ENCODE measurements around the gene KATNAL1.
A peak's percentile ranks its signal among the peaks of the same experiment; 100 is the strongest.

The KATNAL1 gene

DNA sequence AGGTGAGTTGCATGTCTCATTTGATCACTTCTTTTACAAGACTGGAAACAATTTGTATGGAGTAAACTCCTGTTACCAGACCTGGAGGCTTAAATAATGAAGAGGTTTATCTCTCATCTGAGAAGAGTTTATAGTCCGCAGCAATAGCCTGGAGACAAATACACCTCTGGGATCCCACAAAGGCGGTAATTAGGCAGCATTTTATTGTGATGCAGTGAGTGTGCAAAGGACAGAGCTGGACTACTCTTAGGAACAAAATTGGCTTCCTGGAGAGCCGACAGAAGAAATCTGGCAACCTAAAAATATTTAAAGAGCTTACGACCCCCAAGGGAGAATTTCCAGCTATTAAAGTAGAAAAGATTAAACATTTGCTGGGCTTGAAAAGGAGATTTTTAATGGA is 11.8 kb upstream of the KATNAL1 start:
- TF ChIP-seq ZNF274 (IDR thresholded peaks at IDR 0.05; ENCODE audit: low read depth, low read length), result no peak
- H3K4me3 ChIP-seq (ENCODE audit: low read length), result no peak overlapping the region

DNA sequence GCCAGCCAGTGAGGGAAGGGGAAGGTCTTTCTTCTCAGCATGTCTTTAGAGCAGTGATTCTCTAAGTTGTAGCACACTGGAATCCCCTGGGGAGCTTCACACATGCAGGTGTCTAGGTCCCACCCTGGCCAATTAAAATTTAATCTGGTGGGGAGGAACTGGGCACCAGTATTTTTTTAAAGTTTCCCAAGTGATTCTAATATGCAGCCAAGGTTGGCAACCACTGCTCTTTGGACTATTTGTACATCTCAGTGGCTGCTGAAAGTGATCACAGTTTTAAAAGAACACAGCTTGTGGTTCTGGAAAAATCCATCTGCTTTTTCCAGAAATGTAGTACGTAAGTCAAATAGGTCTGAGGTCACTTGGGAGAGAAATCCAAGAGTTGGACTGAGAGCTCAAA is 10.7 kb upstream of the KATNAL1 start:
- H3K4me3 ChIP-seq (ENCODE audit: low read length), result no peak overlapping the region
- no peak for TF ChIP-seq ZNF274 (IDR thresholded peaks at IDR 0.05; ENCODE audit: low read depth, low read length)

DNA sequence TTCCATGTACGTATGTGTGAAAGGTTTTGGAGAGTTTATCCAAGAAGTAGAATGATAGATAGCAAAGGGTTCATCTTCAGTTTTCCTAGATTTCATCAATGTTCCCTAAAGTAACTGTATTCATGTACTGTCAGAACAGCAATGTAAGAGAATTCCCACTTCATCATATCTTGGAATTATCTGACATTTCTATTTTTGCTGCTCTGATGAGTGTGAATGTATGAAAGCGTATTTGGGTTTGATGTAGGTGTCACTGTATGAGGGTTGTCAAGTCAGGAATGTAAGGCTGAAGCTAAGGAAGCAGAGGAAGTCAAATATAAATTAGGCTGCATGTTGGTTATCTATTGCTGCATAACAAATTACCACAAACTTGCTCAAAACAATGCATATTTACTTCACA is 7.2 kb upstream of the KATNAL1 start:
- no peak for TF ChIP-seq ZNF274 (IDR thresholded peaks at IDR 0.05; ENCODE audit: low read depth, low read length)
- no peak overlapping the region for H3K4me3 ChIP-seq (ENCODE audit: low read length)

DNA sequence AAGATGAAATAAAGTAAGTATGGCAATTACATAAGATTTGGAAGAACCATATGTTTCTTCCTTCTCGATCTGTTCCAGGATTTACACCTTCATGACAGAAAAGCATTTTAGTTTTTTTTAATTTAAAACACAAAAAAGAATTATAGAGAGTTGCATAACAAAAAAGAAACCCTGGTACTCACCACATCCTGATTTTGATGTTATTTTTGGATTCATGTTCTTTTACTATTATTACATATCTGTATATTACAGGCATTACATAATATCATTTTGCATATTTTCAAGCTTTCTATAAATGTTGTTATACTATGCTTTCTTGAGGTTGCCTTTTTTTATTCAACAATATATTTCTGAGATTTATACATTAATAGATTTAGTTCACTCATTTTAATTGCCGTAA is 6.7 kb upstream of the KATNAL1 start:
- no peak for TF ChIP-seq ZNF274 (IDR thresholded peaks at IDR 0.05; ENCODE audit: low read depth, low read length)
- no peak overlapping the region for H3K4me3 ChIP-seq (ENCODE audit: low read length)

DNA sequence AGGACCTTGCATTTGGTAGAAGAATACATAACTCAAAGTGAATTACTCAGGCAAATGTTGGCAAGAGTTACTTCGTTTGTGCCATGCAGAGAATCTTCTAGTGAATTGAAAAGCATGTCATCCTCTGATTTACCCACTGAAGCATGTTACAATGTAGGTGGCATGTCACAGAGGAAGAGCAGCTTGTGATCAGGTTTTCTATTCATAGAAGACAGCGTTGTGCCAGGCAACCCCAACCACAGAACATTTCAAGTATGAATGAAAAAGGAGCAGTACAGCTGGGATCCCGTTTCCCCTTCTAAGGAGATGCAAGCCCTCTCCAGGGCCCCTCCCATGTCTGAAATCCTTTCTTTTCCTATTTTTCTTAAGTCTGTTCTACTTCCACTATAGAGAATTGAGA is 6.0 kb upstream of the KATNAL1 start:
- H3K4me3 ChIP-seq (ENCODE audit: low read length), result no peak overlapping the region
- no peak for TF ChIP-seq ZNF274 (IDR thresholded peaks at IDR 0.05; ENCODE audit: low read depth, low read length)

DNA sequence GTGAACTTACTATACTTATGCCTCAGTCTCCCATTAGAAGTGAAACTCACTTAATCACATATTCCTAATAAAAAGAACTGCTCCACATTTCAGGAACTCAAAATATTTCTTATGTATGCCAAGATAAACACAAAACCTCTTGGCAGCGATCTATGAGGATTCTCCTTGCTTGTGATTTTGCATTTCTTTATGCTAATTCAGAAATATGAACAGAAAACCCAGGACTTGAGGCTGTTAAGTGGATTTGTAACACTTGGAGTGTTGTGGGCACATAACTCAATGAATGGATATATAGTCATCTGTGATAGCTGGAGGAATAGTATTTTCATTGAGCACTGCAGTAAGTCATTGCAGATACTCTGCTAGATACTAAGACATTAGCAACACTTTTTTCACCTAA is 5.6 kb upstream of the KATNAL1 start:
- no peak for TF ChIP-seq ZNF274 (IDR thresholded peaks at IDR 0.05; ENCODE audit: low read depth, low read length)
- no peak overlapping the region for H3K4me3 ChIP-seq (ENCODE audit: low read length)

DNA sequence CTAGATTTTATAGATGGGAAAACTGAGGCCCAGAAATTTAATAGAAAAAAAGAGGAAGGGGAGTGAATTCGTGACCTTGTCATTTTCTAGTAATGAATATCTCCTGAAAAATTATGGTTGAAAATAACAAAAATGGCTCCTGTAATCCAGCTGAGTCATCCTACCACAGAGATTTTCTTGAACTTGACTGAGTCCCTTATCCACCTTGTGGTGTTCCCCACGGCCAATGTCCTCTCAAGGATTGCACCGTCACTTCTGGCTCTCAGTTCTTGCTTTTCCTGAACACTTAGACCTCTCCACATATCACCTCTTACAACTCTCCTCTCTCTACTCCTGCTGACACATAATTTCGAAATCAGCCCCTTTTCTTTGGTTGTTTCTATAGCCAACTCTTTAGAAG is 1.2 kb upstream of the KATNAL1 start:
- no peak for TF ChIP-seq ZNF274 (IDR thresholded peaks at IDR 0.05; ENCODE audit: low read depth, low read length)
- H3K4me3 ChIP-seq (ENCODE audit: low read length), result no peak overlapping the region

DNA sequence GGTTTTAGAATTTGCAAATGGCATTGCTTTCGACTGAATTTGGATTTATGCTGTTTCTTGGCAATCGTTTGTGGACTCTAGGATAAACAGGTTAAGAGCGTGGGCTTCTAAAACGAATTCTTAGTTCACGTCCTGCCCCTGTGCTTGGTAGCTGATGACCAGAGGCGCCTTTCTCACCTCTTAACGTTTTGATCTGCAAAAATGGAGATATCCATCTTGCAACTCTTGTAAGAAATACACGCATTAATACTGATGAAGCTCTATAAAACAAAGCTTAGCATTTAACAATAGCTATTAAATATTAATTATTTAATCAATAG is 580 bp upstream of the KATNAL1 start:
- TF ChIP-seq ZNF274 (IDR thresholded peaks at IDR 0.05; ENCODE audit: low read depth, low read length), result no peak
- H3K4me3 ChIP-seq (ENCODE audit: low read length), result peak overlapping the region; percentile 87

DNA sequence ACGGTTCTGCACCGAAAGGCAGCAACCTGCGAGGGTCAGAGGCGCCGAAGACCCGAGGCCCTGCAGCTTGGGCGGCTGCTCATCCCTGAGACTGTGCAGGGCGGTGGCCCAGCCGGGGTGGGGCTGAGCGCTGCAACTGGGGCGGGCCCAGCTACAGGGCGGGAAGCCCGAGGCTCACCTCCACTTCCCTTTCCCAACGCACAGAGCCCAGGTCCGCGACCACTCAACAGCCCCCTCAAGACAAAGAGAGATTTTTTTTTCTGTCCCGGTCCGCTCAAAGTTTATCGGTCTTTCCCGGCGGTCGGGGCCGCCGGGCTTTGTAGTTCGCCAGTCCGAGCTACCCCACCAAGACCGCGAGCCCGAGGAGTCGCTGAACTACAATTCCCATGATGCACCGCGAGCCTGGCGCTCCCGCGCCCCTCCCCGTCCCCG is 573 bp downstream of the KATNAL1 start:
- H3K4me3 ChIP-seq (ENCODE audit: low read length), result peak overlapping the region; percentile 87
- no peak for TF ChIP-seq ZNF274 (IDR thresholded peaks at IDR 0.05; ENCODE audit: low read depth, low read length)

DNA sequence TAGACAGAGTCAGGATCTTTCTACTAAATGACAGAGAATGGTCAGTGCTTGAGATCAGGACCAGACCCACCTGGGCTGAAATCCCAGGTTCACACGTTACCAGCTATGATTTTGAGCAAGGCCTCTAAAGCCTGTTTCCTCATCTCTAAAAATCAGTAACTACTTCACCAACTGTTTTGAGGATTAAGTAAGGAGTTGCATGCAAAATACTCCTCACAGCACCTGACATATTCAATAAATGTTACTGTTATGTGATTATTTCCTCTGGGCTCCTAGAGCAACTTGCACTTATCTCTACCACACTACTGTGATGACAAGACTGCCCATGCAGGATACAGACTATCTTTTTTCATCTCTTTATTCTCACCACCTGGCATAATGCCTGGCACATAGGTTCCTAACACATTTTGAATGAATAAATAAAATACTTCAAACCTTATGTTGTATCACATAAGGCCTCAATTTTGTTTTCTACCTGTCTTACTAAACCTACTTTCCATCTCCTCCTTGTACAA is 1.8 kb downstream of the KATNAL1 start:
- TF ChIP-seq ZNF274 (IDR thresholded peaks at IDR 0.05; ENCODE audit: low read depth, low read length), result no peak
- H3K4me3 ChIP-seq (ENCODE audit: low read length), result peak overlapping the region; percentile 87; the same call in 1 of the 2 replicates

DNA sequence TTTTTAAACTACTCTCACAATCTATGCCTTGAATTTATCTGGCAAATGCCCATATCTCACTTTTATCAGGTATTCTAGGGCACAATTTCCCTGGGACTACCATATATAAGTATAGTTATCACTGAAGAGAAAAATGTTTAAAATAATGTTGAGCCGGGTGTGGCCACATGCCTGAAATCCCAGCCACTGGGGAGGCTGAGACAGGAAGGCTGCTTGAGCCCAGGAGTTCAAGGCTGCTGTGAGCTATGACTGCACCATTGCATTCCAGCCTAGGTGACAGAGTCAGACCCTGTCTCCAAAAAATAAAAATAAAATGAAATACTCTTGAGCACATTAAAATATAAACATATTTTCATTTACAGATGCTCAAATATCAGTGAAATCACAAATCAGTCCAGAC is 4.1 kb downstream of the KATNAL1 start:
- H3K4me3 ChIP-seq (ENCODE audit: low read length), result no peak overlapping the region

DNA sequence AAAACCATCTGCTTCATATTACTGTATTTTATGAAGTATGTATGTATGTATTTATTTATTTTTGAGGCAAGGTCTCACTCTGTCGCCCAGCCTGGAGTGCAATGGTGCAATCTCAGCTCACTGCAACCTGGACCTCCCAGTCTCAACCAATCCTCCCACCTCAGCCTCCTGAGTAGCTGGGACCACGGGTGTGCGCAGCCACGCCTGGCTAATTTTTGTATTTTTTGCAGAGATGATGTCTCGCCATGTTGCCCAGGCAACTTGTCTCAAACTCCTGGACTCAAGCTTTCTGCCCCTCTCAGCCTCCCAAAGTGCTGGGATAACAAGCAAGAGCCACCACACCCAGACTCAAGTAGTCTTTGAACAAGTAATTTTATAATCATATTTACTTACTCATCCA is 5.5 kb downstream of the KATNAL1 start:
- no peak for TF ChIP-seq ZNF274 (IDR thresholded peaks at IDR 0.05; ENCODE audit: low read depth, low read length)
- H3K4me3 ChIP-seq (ENCODE audit: low read length), result no peak overlapping the region

More for the DNA sequence above, 4.1 kb downstream of the KATNAL1 start:
- no peak for TF ChIP-seq ZNF274 (IDR thresholded peaks at IDR 0.05; ENCODE audit: low read depth, low read length)

DNA sequence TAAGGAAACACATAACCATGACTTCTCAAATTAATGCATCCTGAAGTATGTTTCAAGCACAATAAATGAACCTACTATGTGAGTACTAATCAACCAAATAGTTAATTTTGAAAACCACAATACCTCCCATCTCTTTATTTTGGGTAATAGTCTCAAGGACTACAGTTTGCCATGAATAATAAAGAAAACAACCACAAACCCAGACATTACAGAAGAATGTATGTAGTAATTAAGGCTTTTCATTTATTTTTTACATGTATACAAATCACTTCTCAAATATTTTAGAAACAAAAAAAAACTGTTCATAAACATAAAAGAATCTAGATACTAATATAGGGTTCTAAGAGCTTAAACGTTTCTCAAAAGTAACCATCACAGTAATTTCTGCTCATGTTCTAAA is 6.8 kb downstream of the KATNAL1 start:
- TF ChIP-seq ZNF274 (IDR thresholded peaks at IDR 0.05; ENCODE audit: low read depth, low read length), result no peak

DNA sequence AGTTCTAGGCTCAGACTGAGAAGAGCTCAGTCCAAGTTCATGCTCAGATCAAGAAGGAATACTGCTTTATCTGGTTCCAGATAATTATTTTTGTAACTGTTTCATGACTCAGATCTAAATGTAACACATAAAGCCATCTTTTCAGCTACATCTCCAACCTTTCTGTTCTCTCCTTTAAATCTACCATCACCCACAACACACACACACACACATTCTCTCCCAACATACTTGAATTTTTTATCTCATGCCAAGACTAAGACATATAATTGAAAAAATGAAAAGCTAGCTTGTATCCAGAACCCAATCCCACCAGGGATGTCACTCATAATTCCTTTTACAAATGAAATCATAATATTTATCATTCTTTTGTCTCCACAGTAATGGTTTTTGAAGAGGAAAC is 7.6 kb downstream of the KATNAL1 start:
- TF ChIP-seq ZNF274 (IDR thresholded peaks at IDR 0.05; ENCODE audit: low read depth, low read length), result no peak
- H3K4me3 ChIP-seq (ENCODE audit: low read length), result no peak overlapping the region

More for the DNA sequence above, 6.8 kb downstream of the KATNAL1 start:
- H3K4me3 ChIP-seq (ENCODE audit: low read length), result no peak overlapping the region

DNA sequence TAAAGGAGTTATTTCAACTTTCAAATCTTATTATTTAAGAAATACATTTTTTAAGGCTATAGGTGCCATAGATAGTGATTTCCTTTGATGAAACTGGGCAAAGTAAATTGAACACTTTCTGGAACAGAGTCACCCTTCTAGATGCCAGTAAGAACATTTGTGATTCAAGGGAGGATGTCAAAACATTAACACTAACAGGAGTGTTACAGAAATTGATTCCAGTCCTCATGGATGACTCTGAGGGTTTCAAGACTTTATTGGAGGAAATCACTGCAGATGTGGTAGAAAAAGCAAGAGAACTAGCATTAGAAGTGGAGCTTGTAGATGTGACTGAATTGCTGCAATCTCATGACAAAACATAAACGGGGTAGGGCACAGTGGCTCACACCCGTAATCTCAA is 12.2 kb downstream of the KATNAL1 start:
- no peak for TF ChIP-seq ZNF274 (IDR thresholded peaks at IDR 0.05; ENCODE audit: low read depth, low read length)
- no peak overlapping the region for H3K4me3 ChIP-seq (ENCODE audit: low read length)

DNA sequence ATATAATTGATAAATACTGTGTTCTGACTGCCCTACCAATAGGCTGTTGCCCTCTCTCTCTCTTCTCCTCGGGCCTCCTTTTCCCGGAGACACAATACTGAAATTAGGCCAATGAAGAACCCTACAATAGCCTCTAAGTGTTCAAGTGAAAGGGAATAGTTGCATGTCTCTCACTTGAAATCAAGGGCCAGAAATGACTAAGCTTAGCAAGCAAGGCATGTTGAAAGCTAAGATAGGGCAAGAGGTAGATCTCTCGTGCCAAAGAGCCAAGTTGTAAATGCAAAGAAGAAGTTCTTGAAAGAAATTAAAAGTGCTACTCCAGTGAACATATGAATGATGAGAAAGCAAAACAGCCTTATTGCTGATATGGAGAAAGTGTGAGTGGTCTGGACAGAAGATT is 13.3 kb downstream of the KATNAL1 start:
- H3K4me3 ChIP-seq (ENCODE audit: low read length), result no peak overlapping the region
- no peak for TF ChIP-seq ZNF274 (IDR thresholded peaks at IDR 0.05; ENCODE audit: low read depth, low read length)

All from GM08714 (cell line).